ENCODE results near the gene HMGB1.

- TF ChIP-seq POLR2A (IDR thresholded peaks at IDR 0.05; ENCODE audit: extremely low read depth, insufficient read length) (no peak), CTCF (IDR thresholded peaks at IDR 0.05; ENCODE audit: low read depth, low read length) (no peak), MYC (IDR thresholded peaks at IDR 0.05; ENCODE audit: low read depth, low read length) (no peak)
Observed at GRCh38 chr13:30496147-30496546, 30.4 kb upstream of the HMGB1 start.
